MCF 10A (cell line): ENCODE measurements around the gene MLC1. TPM values are rescaled to one million over a fixed set of nuclear protein-coding genes. Genes with fewer than 3 reads are reported as not detected.

Experiments
- BruUV-seq: library from RNA; stranded (reverse); fragments of 400-500 nt; replicated peaks from 2 replicates; lab custom pipeline; 2021; lab: Mats Ljungman, UMichigan
- CTCF ChIA-PET: fragments of 300-600 bp; sonication (Branson Sonifier 250); formaldehyde crosslinking; extraction: SDS; loops from one replicate; lab custom pipeline; 2021; ENCODE audit warnings: antibody characterized with exemption, inconsistent platforms; lab: Yijun Ruan, JAX
- POLR2A ChIA-PET: fragments of 300-600, 350-650 bp; sonication (Branson Sonifier 250); formaldehyde crosslinking; extraction: SDS; loops from one replicate; lab custom pipeline; 2020; ENCODE audit warnings: antibody characterized with exemption, inconsistent platforms; lab: Yijun Ruan, JAX
- DNase-seq: peaks from one replicate; pipeline ENCODE4 v3.0.0-alpha.2; 2018; ENCODE audit not compliant: unreplicated experiment
- H3K27ac Mint-ChIP-seq: one replicate; pipeline ENCODE4 v1.8.0; 2022; ENCODE audit warnings: mild to moderate bottlenecking, low read depth, mixed read lengths; ENCODE audit not compliant: unreplicated experiment
- H3K27me3 Mint-ChIP-seq: one replicate; pipeline ENCODE4 v1.8.0; 2022; ENCODE audit warnings: mixed read lengths; ENCODE audit not compliant: insufficient read depth, unreplicated experiment
- H3K36me3 Mint-ChIP-seq: one replicate; pipeline ENCODE4 v1.8.0; 2022; ENCODE audit warnings: mild to moderate bottlenecking, moderate library complexity, mixed read lengths; ENCODE audit not compliant: insufficient read depth, unreplicated experiment
- H3K4me1 Mint-ChIP-seq: one replicate; pipeline ENCODE4 v1.8.0; 2022; ENCODE audit warnings: mixed read lengths; ENCODE audit not compliant: insufficient read depth, unreplicated experiment
- H3K4me3 Mint-ChIP-seq: one replicate; pipeline ENCODE4 v1.8.0; 2022; ENCODE audit warnings: mild to moderate bottlenecking, moderate library complexity, mixed read lengths; ENCODE audit not compliant: unreplicated experiment
- H3K9me3 Mint-ChIP-seq: one replicate; pipeline ENCODE4 v1.8.0; 2022; ENCODE audit warnings: mixed read lengths; ENCODE audit not compliant: unreplicated experiment
- CTCF ChIP-seq: fragments of 200-600 bp; IDR thresholded peaks from one replicate; pipeline ENCODE4 v1.8.0; 2022; ENCODE audit warnings: antibody characterized with exemption, mild to moderate bottlenecking; ENCODE audit not compliant: unreplicated experiment
- intact Hi-C: fragments of 100-400 bp; cut with micrococcal nuclease; formaldehyde crosslinking; loops from 2 replicates; pipeline ENCODE4 v1.14.1; 2022
- total RNA-seq: library from RNA; stranded (reverse); gene quantifications from 2 replicates; pipeline ENCODE4 v1.2.3, GENCODE V29; 2022

The MLC1 gene
- total RNA-seq, 1 experiment from 2014 or later: not detected

- H3K4me3 Mint-ChIP-seq: no peak overlapping the region
- BruUV-seq: no TSS peak
- no peaks in the 10 kb centered on the region for H3K36me3 Mint-ChIP-seq
- H3K27me3 Mint-ChIP-seq: peaks cover 25% of the 10 kb centered on the region
- no peak for TF ChIP-seq CTCF
- peaks cover 11% of the 10 kb centered on the region for H3K9me3 Mint-ChIP-seq
- ChIA-PET CTCF (interaction anchor here (0.7 to 1.7 kb wide), 4 partner anchors 11 to 24 kb away, joined by 3 to 6 read pairs (median 4); no protein-coding TSS in a partner anchor), POLR2A (no interaction called here)
- H3K4me1 Mint-ChIP-seq: no peaks in the 10 kb centered on the region
- H3K27ac Mint-ChIP-seq: no peak overlapping the region
- intact Hi-C loops: no loop called here
- no peak for DNase-seq
These were observed 39.8 kb upstream of the MLC1 start for GRCh38 chr22:50125029-50125428.

DNA sequence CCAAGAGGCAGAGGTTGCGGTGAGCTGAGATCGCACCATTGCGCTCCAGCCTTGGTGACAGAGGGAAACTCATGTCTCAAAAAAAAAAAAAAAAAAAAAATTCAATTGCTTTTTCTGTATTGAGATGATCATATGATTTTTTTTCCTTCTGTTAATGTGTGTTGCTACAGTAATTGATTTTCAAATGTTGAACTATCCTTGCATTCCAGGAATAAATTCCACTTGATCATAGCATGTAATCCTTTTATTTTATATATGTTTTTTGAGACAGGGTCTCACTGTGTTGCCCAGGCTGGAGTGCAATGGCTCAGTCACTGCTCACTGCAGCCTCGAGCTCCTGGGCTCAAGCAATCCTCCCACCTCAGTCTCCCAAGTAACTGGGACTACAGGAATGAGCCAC is 37.9 kb upstream of the MLC1 start:
- no TSS peak for BruUV-seq
- peaks cover 11% of the 10 kb centered on the region for H3K9me3 Mint-ChIP-seq
- H3K27me3 Mint-ChIP-seq: peaks cover 25% of the 10 kb centered on the region
- no peak for DNase-seq
- H3K27ac Mint-ChIP-seq: no peak overlapping the region
- no peaks in the 10 kb centered on the region for H3K36me3 Mint-ChIP-seq
- intact Hi-C loops: no loop called here
- TF ChIP-seq CTCF: no peak
- ChIA-PET CTCF (interaction anchor here (0.7 kb wide), 1 partner anchor 9 kb away, joined by 4 read pairs; no protein-coding TSS in a partner anchor), POLR2A (no interaction called here)
- H3K4me3 Mint-ChIP-seq: no peak overlapping the region
- no peaks in the 10 kb centered on the region for H3K4me1 Mint-ChIP-seq

DNA sequence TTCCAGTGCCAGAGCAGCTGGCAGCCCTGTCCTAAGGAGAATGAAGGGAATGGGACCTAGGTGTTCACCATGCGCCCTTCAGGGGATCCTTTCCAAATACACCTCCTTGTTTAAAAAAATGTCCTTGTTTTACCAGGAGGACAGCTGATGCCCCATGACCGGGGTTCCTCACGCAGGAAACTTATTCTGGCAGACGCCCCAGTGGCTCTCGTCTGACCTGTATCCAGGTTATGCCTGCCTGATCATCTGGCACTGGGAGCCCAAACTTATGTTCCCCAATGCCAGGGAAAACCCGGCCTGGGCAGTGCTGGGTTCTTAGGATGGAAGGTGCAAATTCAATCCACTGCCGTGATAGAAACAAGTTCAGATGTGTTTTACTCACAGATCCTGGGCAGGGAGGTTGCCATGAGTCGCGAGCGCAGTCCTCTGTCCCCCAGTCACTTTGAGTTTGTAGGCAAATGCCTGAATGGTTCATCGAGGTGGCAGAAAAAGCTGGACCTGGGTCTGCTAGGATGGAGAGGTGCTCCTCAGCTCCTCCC is 36.0 kb upstream of the MLC1 start:
- CTCF ChIA-PET: no interaction called here
- no TSS peak for BruUV-seq
- no peak for DNase-seq
- POLR2A ChIA-PET: no interaction called here
- no peak for TF ChIP-seq CTCF
- no peaks in the 10 kb centered on the region for H3K4me1 Mint-ChIP-seq
- H3K27me3 Mint-ChIP-seq: peaks cover 25% of the 10 kb centered on the region
- H3K4me3 Mint-ChIP-seq: no peak overlapping the region
- peaks cover 11% of the 10 kb centered on the region for H3K9me3 Mint-ChIP-seq
- intact Hi-C loops: no loop called here
- no peak overlapping the region for H3K27ac Mint-ChIP-seq
- no peaks in the 10 kb centered on the region for H3K36me3 Mint-ChIP-seq

DNA sequence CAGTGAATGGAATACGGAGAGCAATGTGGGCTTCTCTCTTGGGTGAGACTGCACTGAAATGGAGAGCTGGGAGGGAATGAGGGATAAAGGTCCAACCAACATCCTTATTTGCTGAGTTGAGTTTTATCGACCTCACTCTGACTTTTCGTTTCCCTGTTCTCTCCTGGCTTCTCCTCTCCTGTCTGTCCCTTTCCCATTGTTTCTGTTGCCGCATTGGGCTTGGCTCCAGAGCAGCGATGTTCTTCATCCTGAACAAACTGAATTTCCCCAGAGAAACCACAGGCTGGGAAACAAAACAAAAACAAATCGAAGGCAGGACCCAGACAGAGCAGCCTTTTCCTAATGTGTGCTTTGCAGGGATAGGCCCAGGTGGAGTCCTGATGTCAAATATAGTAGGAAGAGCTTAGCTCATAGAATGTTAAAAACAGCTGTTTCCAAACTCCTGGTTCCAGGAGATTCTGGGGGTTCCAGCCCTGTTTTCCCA is 34.6 kb upstream of the MLC1 start:
- no peak for TF ChIP-seq CTCF
- Mint-ChIP-seq H3K4me1 (no peaks in the 10 kb centered on the region), H3K9me3 (peaks cover 11% of the 10 kb centered on the region), H3K27me3 (peaks cover 25% of the 10 kb centered on the region), H3K4me3 (no peak overlapping the region), H3K36me3 (no peaks in the 10 kb centered on the region), H3K27ac (no peak overlapping the region)
- no TSS peak for BruUV-seq
- CTCF ChIA-PET: no interaction called here
- no peak for DNase-seq
- intact Hi-C loops: no loop called here
- POLR2A ChIA-PET: interaction anchor here (0.8 to 1.3 kb wide), 2 partner anchors 23 to 105 kb away, joined by 3 read pairs; no protein-coding TSS in a partner anchor
